H1 (cell line): ENCODE data around the gene COL19A1. TPM values are rescaled to one million over a fixed set of nuclear protein-coding genes. Genes with fewer than 3 reads are reported as not detected.

Experiments
- CTCF ChIA-PET: fragments of 300-600 bp; sonication (Branson Sonifier 250); formaldehyde crosslinking; loops from one replicate; lab custom pipeline; 2021; ENCODE audit not compliant: partially characterized antibody; lab: Charles Lee
- POLR2A ChIA-PET: fragments of 300-600 bp; sonication (Branson Sonifier 250); formaldehyde crosslinking; loops from one replicate; lab custom pipeline; 2021; ENCODE audit warnings: inconsistent platforms; ENCODE audit not compliant: partially characterized antibody; lab: Charles Lee
- DNase-seq, 2 experiments: peaks; one replicate each; pipeline versions ENCODE4 v3.0.0 to v3.0.0-alpha.2; 2010 to 2022; ENCODE audit warnings: low spot score in 2 of 2, low read depth in 1 of 2, mixed read lengths in 1 of 2
- FAIRE-seq: peaks from 2 replicates; lab custom pipeline; 2011; peaks lifted over from hg19 to GRCh38; lab: Jason Lieb, UNC
- H2AFZ ChIP-seq: 2 replicates; pipeline ENCODE4 v1.8.1; 2012; ENCODE audit warnings: low read length, inconsistent platforms
- H2AK5ac ChIP-seq: 2 replicates; pipeline ENCODE4 v1.6.1; 2013; ENCODE audit warnings: low read depth, low read length
- H2BK120ac ChIP-seq: replicated peaks from 2 replicates; pipeline ENCODE3; 2013; ENCODE audit warnings: low read depth, low read length, inconsistent platforms
- H2BK12ac ChIP-seq: 2 replicates; pipeline ENCODE4 v1.6.1; 2013; ENCODE audit warnings: low read depth, low read length
- H2BK15ac ChIP-seq: 2 replicates; pipeline ENCODE4 v1.6.1; 2013; ENCODE audit warnings: low read length
- H2BK20ac ChIP-seq: 2 replicates; pipeline ENCODE4 v1.6.1; 2013; ENCODE audit warnings: low read length
- H2BK5ac ChIP-seq: 2 replicates; pipeline ENCODE4 v1.6.1; 2013; ENCODE audit warnings: low read depth, low read length
- H3K14ac ChIP-seq: 2 replicates; pipeline ENCODE4 v1.6.1; 2013; ENCODE audit warnings: inconsistent platforms; ENCODE audit not compliant: insufficient read length
- H3K18ac ChIP-seq: 2 replicates; pipeline ENCODE4 v1.6.1; 2013; ENCODE audit warnings: low read length; ENCODE audit errors: extremely low read depth
- H3K23ac ChIP-seq: 2 replicates; pipeline ENCODE4 v1.6.1; 2013; ENCODE audit warnings: inconsistent platforms; ENCODE audit not compliant: insufficient read length
- H3K23me2 ChIP-seq: 2 replicates; pipeline ENCODE4 v1.6.1; 2013; ENCODE audit warnings: low read depth, low read length
- H3K27ac ChIP-seq: 2 replicates; pipeline ENCODE4 v1.6.1; 2011; ENCODE audit warnings: low read depth, low read length, inconsistent platforms
- H3K27me3 ChIP-seq, 4 experiments: replicated peaks in 1 of 4; 1 replicate in 1 of 4; 2 replicates in 3 of 4; pipeline versions ENCODE4 v1.6.1 to v1.8.1; 2011 to 2013; ENCODE audit warnings: low read length in 3 of 4, mild to moderate bottlenecking in 3 of 4, inconsistent platforms in 2 of 4, mixed read lengths in 2 of 4, moderate library complexity in 1 of 4; ENCODE audit not compliant: control insufficient read depth in 3 of 4, insufficient read depth in 3 of 4; ENCODE audit errors: extremely low read depth in 1 of 4
- H3K36me3 ChIP-seq, 4 experiments: 2 replicates each; pipeline versions ENCODE4 v1.6.1 to v1.8.1; 2011 to 2013; ENCODE audit warnings: mild to moderate bottlenecking in 4 of 4, low read length in 3 of 4, moderate library complexity in 2 of 4, control low read depth in 1 of 4, inconsistent platforms in 1 of 4; ENCODE audit not compliant: insufficient read depth in 4 of 4, control insufficient read depth in 2 of 4
- H3K4ac ChIP-seq: replicated peaks from 2 replicates; pipeline ENCODE3; 2013; ENCODE audit warnings: low read length, low read depth, mixed read lengths, inconsistent platforms; ENCODE audit not compliant: insufficient read length
- H3K4me1 ChIP-seq, 4 experiments: replicated peaks in 1 of 4; 1 replicate in 1 of 4; 2 replicates in 3 of 4; pipeline versions ENCODE4 v1.6.1 to v1.8.1; 2011 to 2013; ENCODE audit warnings: low read length in 3 of 4, inconsistent platforms in 2 of 4, mixed read lengths in 1 of 4; ENCODE audit not compliant: insufficient read depth in 4 of 4, control insufficient read depth in 3 of 4
- H3K4me2 ChIP-seq, 2 experiments: 2 replicates each; pipeline versions ENCODE4 v1.6.1 to v1.8.1; 2011 to 2013; ENCODE audit warnings: low read depth in 2 of 2, low read length in 2 of 2, control low read depth in 1 of 2, inconsistent platforms in 1 of 2, mild to moderate bottlenecking in 1 of 2; ENCODE audit not compliant: insufficient read depth in 1 of 2
- H3K4me3 ChIP-seq, 4 experiments: fragments of 200-600, 300-600 bp in 1 of 4; sonication (generic), shearing (Covaris generic), sonication (Bioruptor Twin) in 1 of 4; 2 replicates each; pipeline versions ENCODE4 v1.5.1 to v1.8.1; 2011 to 2016; ENCODE audit warnings: low read length in 4 of 4, low read depth in 3 of 4, control low read depth in 2 of 4, inconsistent platforms in 2 of 4, mild to moderate bottlenecking in 2 of 4, mixed read lengths in 1 of 4, moderate library complexity in 1 of 4; ENCODE audit not compliant: insufficient read depth in 2 of 4; ENCODE audit errors: extremely low read depth in 1 of 4
- H3K56ac ChIP-seq: replicated peaks from 2 replicates; pipeline ENCODE3; 2013; ENCODE audit warnings: low read depth, mild to moderate bottlenecking, mixed read lengths, low read length, inconsistent platforms; ENCODE audit not compliant: insufficient read length
- H3K79me1 ChIP-seq: 2 replicates; pipeline ENCODE4 v1.6.1; 2013; ENCODE audit warnings: low read depth, low read length, control low read depth
- H3K79me2 ChIP-seq, 2 experiments: 2 replicates each; pipeline versions ENCODE4 v1.6.1 to v1.8.1; 2012 to 2013; ENCODE audit warnings: low read length in 2 of 2, mild to moderate bottlenecking in 2 of 2, inconsistent platforms in 1 of 2; ENCODE audit not compliant: insufficient read depth in 2 of 2, control insufficient read depth in 1 of 2
- H3K9ac ChIP-seq, 4 experiments: replicated peaks in 1 of 4; 1 replicate in 1 of 4; 2 replicates in 3 of 4; pipeline versions ENCODE4 v1.6.1 to v1.8.1; 2011 to 2013; ENCODE audit warnings: low read depth in 3 of 4, low read length in 3 of 4, control low read depth in 2 of 4, mild to moderate bottlenecking in 2 of 4, moderate library complexity in 2 of 4, inconsistent platforms in 1 of 4; ENCODE audit errors: extremely low read depth in 1 of 4
- H3K9me3 ChIP-seq, 2 experiments: 2 replicates each; pipeline versions ENCODE4 v1.6.1 to v1.8.1; 2012 to 2013; ENCODE audit warnings: mild to moderate bottlenecking in 2 of 2, moderate library complexity in 2 of 2, control low read depth in 1 of 2, inconsistent platforms in 1 of 2, low read depth in 1 of 2, low read length in 1 of 2, mixed read lengths in 1 of 2; ENCODE audit not compliant: insufficient read depth in 2 of 2
- H4K20me1 ChIP-seq, 2 experiments: replicated peaks in 1 of 2; 2 replicates each; pipeline versions ENCODE3 to v1.8.1; 2011 to 2013; ENCODE audit warnings: inconsistent platforms in 2 of 2, low read length in 2 of 2, mild to moderate bottlenecking in 1 of 2; ENCODE audit not compliant: insufficient read depth in 2 of 2, control insufficient read depth in 1 of 2
- H4K5ac ChIP-seq: 2 replicates; pipeline ENCODE4 v1.6.1; 2013; ENCODE audit warnings: low read length, low read depth, mixed read lengths, inconsistent platforms; ENCODE audit not compliant: insufficient read length
- H4K8ac ChIP-seq: 2 replicates; pipeline ENCODE4 v1.8.0; 2013; ENCODE audit warnings: mild to moderate bottlenecking, moderate library complexity, low read length, inconsistent platforms; ENCODE audit not compliant: insufficient read depth; ENCODE audit errors: extremely low read depth
- H4K91ac ChIP-seq: replicated peaks from 2 replicates; pipeline ENCODE3; 2013; ENCODE audit warnings: low read length, mixed read lengths, inconsistent platforms; ENCODE audit not compliant: insufficient read length
- WGBS, 2 experiments: shearing (Covaris generic) in 1 of 2; methylation state at CpG; one replicate each; pipeline versions ENCODE4 v1.1.6 to v1.1.7; 2013 to 2015; ENCODE audit warnings: low lambda C conversion rate in 2 of 2, mixed read lengths in 2 of 2, inconsistent platforms in 1 of 2, low coverage in 1 of 2, missing lambda C conversion rate in 1 of 2; ENCODE audit not compliant: insufficient replicate concordance in 2 of 2, insufficient coverage in 1 of 2, insufficient read length in 1 of 2; ENCODE audit errors: extremely low coverage in 1 of 2, missing lambda C conversion rate in 1 of 2; 5-methylcytosine and 5-hydroxymethylcytosine counted together
- polyA plus RNA-seq, 7 experiments: library from polyadenylated mRNA; depleted of rRNA in 3 of 7; stranded (reverse) in 5 of 7; unstranded in 2 of 7; fragments of >200 nt in 5 of 7; fragments of 200-250 nt in 2 of 7; gene quantifications; 1 replicate in 5 of 7; 2 replicates in 1 of 7; 4 replicates in 1 of 7; pipeline versions ENCODE4 v1.2.1 to v1.2.3, GENCODE V29; 2011 to 2013; ENCODE audit warnings: missing spikeins in 2 of 7, mixed read lengths in 2 of 7
- total RNA-seq: library from RNA; stranded (reverse); fragmentation: NEBNext Ultra II Directional; extraction: Animal tissue kit (Norgen Biotek cat#: 25700); gene quantifications from 2 replicates; pipeline ENCODE4 v1.2.1, GENCODE V29; 2021

The COL19A1 gene
- total and polyA plus RNA-seq, 2 of the 8 experiments (the other 6 are each of a cell fraction or from before 2014, with no cell fraction given), result not detected

GRCh38 chr6:69887714-69888345, 21.5 kb downstream of the COL19A1 start:
- Histone ChIP-seq H3K27me3 (no peaks in the 10 kb centered on the region), H3K23me2 (no peaks in the 10 kb centered on the region), H2AK5ac (no peak overlapping the region), H3K9ac (no peak overlapping the region), H4K8ac (no peak overlapping the region), H4K5ac (no peak overlapping the region), H3K27ac (no peak overlapping the region), H2BK20ac (no peak overlapping the region), H3K4me2 (no peak overlapping the region), H3K23ac (no peak overlapping the region), H4K20me1 (no peaks in the 10 kb centered on the region), H3K79me2 (no peaks in the 10 kb centered on the region), H3K36me3 (no peaks in the 10 kb centered on the region), H3K14ac (no peak overlapping the region), H2AFZ (no peak overlapping the region), H2BK120ac (no peak overlapping the region), H3K56ac (no peak overlapping the region), H2BK5ac (no peak overlapping the region), H4K91ac (no peak overlapping the region), H3K79me1 (no peaks in the 10 kb centered on the region), H2BK15ac (no peak overlapping the region), H3K9me3 (no peaks in the 10 kb centered on the region), H3K4ac (no peak overlapping the region), H2BK12ac (no peak overlapping the region), H3K4me1 (no peaks in the 10 kb centered on the region), H3K4me3 (no peak overlapping the region), H3K18ac (no peak overlapping the region)
- DNase-seq (no peak), FAIRE-seq (no peak)
- POLR2A ChIA-PET, result no interaction called here
- CTCF ChIA-PET, result interaction anchor here (0.6 kb wide), 1 partner anchor 1248 kb away, joined by 3 read pairs; no protein-coding TSS in a partner anchor
- 70% methylated on average over 5 of the region's 5 CpGs; no CpG with 5 or more reads in 1 of the 2 experiments for WGBS, 2 experiments
